NCI-H446 treated with DMSO at 0.1 percent for 48 hours (cell line): ENCODE results near the gene CEP83.

Experiments
- DNase-seq: peaks from one replicate; lab custom pipeline; 2025; lab: John Stamatoyannopoulos, UW

Gene CEP83

DNA sequence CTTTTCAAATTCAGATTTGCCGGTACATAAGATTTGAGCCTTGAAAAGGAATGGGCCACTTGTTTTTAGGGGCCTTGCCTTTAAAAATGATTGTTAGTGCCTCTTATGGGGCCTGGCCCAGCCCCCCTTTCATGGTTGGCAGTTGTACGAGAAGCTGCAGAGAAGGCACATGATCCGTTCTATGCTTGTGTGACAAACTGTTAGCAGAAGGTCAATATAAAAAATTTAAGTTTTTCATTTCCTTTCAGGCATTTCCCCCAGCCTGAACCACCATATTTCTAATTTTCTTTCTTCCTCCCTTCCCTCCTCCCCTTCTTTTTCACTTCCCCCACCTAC lies 192.2 kb downstream of the CEP83 start:
- DNase-seq = no peak

GRCh38 chr12:94266796-94267536 lies 192.7 kb downstream of the CEP83 start:
- DNase-seq = no peak

GRCh38 chr12:94265966-94266745 lies 193.5 kb downstream of the CEP83 start:
- no peak for DNase-seq

GRCh38 chr12:94265539-94265938 lies 194.1 kb downstream of the CEP83 start:
- DNase-seq = no peak

- DNase-seq = no peak
Observed at GRCh38 chr12:94264736-94265485, 194.8 kb downstream of the CEP83 start.

DNA sequence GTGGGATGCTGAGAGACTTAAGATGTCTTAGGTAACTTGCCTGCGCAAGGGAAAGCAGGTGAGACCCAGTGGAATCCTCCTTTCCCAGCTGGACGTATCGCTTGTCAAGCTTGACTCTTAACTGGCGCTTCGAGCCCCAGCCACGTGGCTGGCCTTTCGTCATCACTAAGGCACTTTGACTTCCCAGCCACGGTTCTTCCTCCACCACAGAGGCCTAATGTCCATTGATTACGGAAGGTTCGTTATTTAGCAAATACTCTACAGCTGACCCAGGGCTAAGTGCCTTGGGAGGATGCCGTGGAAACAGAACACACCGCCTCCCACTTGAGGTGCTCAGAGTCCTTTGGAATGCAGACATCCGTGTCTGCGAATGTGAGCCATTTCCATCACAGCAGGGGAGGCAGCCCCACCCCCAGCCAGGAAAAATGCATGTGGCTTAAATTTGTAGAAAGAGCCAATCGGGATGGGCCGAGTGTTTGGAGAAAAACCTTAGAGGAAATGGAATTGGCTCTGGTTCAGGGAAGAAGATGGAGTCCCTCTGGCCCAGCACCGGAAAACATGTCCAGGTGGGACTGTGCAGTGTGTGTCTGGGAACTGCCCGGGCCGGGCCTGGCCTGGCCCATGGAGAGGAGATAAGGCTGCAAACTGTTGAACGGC lies 195.6 kb downstream of the CEP83 start:
- no peak for DNase-seq

DNA sequence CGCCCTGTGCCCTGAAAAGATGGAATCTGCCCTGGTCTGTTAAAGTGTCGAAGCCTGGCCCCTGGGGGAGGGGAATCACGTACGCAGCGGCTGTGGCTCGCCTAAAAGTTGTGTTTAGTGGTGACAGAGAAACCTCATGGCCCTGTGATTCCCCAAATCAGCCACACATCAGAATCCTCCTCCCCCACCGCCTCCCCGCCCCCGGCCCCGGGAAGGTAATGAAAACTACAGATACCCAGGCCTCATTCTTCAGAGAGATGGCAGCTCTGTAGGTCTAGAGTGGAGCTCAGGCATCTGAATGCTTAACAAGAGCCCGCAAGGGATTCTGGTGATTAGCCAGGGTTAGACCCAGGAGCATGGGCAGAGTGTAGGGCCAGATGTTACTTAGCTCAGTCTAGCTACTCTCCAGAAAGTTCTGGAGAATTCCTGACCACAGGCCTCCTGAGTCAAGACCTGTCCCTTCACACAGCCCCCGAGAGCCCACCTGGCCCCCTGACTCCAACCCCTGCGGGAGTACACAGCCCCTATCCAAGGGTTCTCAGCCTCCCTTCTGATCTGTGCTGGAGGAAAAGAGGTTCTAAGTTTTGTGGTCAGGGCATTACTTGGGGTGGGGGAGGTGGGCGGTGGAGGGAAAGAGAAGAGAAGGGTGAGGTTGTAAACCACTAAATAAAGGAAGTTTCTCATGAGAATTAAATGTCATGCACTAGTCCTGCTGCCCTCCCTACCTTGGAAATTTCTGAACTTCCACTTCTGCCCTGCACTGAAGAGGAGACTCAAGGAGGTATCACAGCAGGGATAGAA lies 196.5 kb downstream of the CEP83 start:
- DNase-seq = no peak

DNA sequence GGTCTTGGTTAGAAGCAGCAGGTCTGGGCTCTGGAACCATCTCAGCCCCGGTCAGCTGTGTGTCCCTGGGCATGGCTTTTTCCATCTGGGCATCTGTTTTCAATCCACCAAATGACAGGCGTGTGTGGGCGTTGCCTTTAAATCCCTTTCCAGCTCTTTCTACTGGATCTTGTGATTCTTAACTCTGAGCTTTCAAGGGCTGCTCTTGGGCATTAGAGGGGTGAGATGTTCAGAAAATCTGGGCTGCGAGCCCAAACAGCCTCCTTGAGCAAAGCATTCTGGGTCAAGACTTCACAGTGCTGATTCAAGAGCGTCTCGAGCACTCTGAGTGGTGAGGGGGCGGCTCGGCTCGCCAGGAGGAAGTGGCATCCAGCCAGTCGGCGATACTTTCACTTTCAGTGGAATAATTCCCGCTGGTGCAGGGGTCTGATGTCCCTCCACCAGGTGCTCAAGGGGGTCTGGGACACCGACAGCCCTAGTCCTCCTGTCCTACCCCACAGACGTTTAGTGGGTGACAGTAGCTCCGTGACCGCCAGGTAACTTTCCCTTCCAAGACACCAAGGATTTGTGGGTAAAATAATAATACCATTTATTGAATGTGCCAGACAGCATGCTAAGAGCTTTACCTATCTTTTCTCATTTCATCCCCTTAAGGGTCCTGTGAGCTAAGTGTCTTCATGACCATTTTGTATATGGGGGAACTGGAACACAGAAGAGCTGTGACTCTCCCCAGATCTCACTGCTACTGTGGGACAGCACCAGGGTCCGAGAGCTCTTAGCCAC lies 197.2 kb downstream of the CEP83 start:
- no peak for DNase-seq

- no peak for DNase-seq
Observed at GRCh38 chr12:94261786-94262185, 197.9 kb downstream of the CEP83 start.

DNA sequence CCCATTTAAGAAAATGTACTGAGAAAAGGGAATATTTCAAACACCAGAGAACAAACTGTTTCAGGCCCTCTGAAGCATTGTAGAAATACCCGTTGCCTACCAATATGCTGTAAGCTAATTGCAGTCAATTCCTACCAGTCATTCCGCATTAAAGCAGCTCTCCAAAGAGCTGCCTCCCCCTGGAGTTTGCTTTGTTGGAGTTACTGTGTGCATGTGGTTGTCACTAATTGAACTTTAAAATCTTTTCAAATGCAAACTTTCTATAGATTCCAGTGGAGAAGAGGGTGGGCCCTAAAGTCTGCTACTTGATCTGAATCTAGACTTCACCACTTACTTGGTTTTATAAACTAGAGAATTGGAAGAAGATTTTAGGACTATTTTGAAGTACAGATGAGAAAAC lies 198.5 kb downstream of the CEP83 start:
- no peak for DNase-seq

DNA sequence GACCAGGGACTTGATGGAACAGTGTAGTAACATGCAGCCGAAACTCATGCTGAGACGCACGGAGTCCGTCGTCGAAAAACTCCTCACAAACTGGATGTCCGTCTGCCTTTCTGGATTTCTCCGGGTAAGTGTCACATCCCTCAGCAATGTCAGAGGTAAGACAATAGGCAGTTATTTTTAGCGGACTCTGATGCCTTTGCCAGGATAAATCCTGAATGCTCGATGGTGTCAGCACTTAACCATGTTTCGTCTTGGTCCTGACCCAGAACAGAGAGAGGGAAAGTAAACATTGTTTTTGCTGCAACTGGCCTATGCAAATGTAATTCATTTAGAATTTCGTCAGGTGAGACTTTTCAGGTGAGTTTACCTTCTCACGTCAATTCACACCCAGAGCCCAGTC lies 198.9 kb downstream of the CEP83 start:
- DNase-seq = no peak

- no peak for DNase-seq
Observed at GRCh38 chr12:94260017-94260416, 199.7 kb downstream of the CEP83 start.

- no peak for DNase-seq
Observed at GRCh38 chr12:94258593-94258992, 201.1 kb downstream of the CEP83 start.
